ENCODE measurements around the gene TNPO3. TPM values are rescaled to one million over a fixed set of nuclear protein-coding genes. Genes with fewer than 3 reads are reported as not detected.
A peak's percentile ranks its signal among the peaks of the same experiment; 100 is the strongest.

Gene TNPO3
- total RNA-seq, 6 donors from 2014 or later: 21.6 to 37.7 (median 33.0) TPM

GRCh38 chr7:128917122-128917521, 137.8 kb downstream of the TNPO3 start:
- Histone ChIP-seq H3K4me1 (peaks cover 8 to 24% (median 15%) of the 10 kb centered on the region in 4 donors), H3K27ac (no peak overlapping the region), H3K4me3 (no peak overlapping the region), H3K9me3 (no peaks in the 10 kb centered on the region), H3K36me3 (no peaks in the 10 kb centered on the region), H3K27me3 (peaks cover 0 to 31% (median 15%) of the 10 kb centered on the region in 4 donors)
- peak in 1 of 2 donors; percentile 8 for DNase-seq
- no peak for ATAC-seq (ENCODE audit: low FRiP score in 2 of 2)
- no peak for TF ChIP-seq CTCF (IDR thresholded peaks at IDR 0.05)
- TF ChIP-seq EP300 (IDR thresholded peaks at IDR 0.05): no peak
- TF ChIP-seq POLR2AphosphoS5 (IDR thresholded peaks at IDR 0.05): no peak
- TF ChIP-seq POLR2A (IDR thresholded peaks at IDR 0.05): no peak
- 100% methylated on average over 2 of the region's 2 CpGs; no CpG with 5 or more reads in 1 of the 2 donors for WGBS, 2 donors

DNA sequence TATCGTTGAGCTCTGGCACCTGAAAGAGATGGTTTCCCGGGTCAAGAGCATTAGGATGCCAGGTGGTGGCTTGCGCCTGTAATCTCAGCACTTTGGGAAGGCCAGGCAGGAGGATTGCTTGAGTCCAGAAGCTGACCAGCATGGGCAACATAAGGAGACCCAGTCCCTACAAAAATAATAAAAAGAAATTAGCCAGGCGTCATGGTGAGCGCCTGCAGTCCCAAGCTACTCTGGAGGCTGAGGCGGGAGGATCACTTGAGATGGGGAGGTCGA, 138.3 kb downstream of the TNPO3 start:
- WGBS, 2 donors: 89 to 97% methylated on average over 7 of the region's 7 CpGs
- H3K36me3 ChIP-seq: no peaks in the 10 kb centered on the region

DNA sequence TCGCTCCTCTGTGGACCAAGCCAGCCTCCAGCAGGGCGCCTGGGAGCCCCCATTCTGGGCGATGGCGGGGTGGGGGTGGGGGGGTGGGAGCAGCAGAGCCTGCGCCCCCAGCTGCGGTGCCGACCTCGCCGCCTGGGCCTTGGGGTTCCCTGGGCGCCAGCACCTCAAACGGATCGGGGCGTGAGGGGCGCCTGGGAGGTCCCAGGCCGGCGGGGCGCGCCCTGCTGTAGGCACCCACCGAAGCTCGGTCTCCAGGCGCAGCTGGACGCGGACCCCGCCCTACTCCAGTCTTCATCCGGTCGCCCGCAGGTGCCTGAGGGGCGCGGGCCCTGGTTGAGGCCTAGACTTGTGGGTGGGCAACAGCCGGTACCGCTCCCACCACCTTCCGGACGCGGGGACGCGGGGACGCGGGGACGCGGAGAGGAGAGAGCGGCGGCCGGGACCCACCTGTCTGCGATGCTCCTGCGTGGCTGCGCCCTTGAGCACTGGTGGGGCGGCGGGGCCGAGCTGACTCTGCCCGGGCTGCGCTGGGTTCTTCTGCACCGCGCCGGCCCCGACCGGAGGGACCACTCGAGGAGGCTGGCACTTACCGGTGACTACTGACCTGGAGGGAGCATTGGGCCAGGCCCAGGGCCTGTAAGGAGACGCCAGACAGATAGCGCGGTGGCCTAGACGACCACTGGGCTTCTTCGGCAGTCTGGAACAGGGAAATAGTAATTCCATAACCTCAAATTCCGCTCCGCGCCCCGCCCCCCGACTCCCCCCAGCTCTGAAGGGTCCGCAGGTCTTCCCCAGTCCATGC, 138.9 kb downstream of the TNPO3 start:
- H3K27me3 ChIP-seq: peaks cover 0 to 27% (median 15%) of the 10 kb centered on the region in 4 donors
- H3K36me3 ChIP-seq: no peaks in the 10 kb centered on the region
- 34 to 48% methylated on average over 39 to 51 of the region's 69 CpGs for WGBS, 2 donors
- H3K4me1 ChIP-seq: peaks cover 8 to 19% (median 15%) of the 10 kb centered on the region in 4 donors
- H3K27ac ChIP-seq: no peak overlapping the region
- no peak for ATAC-seq (ENCODE audit: low FRiP score in 2 of 2)
- DNase-seq: peak in 1 of 2 donors; percentile 85
- H3K4me3 ChIP-seq: peak overlapping the region in 3 of 4 donors; percentile 1 to 30 (median 5)
- TF ChIP-seq POLR2A (IDR thresholded peaks at IDR 0.05) (no peak), EP300 (IDR thresholded peaks at IDR 0.05) (no peak), CTCF (IDR thresholded peaks at IDR 0.05) (no peak), POLR2AphosphoS5 (IDR thresholded peaks at IDR 0.05) (no peak)
- H3K9me3 ChIP-seq: no peaks in the 10 kb centered on the region

More for the DNA sequence above, 138.3 kb downstream of the TNPO3 start:
- ATAC-seq (ENCODE audit: low FRiP score in 2 of 2) (no peak), DNase-seq (no peak)
- TF ChIP-seq POLR2AphosphoS5 (IDR thresholded peaks at IDR 0.05): no peak
- no peak for TF ChIP-seq EP300 (IDR thresholded peaks at IDR 0.05)
- TF ChIP-seq CTCF (IDR thresholded peaks at IDR 0.05): no peak
- TF ChIP-seq POLR2A (IDR thresholded peaks at IDR 0.05): no peak
- Histone ChIP-seq H3K9me3 (no peaks in the 10 kb centered on the region), H3K4me1 (peaks cover 8 to 22% (median 15%) of the 10 kb centered on the region in 4 donors), H3K27ac (no peak overlapping the region), H3K27me3 (peaks cover 0 to 27% (median 15%) of the 10 kb centered on the region in 4 donors), H3K4me3 (no peak overlapping the region)

DNA sequence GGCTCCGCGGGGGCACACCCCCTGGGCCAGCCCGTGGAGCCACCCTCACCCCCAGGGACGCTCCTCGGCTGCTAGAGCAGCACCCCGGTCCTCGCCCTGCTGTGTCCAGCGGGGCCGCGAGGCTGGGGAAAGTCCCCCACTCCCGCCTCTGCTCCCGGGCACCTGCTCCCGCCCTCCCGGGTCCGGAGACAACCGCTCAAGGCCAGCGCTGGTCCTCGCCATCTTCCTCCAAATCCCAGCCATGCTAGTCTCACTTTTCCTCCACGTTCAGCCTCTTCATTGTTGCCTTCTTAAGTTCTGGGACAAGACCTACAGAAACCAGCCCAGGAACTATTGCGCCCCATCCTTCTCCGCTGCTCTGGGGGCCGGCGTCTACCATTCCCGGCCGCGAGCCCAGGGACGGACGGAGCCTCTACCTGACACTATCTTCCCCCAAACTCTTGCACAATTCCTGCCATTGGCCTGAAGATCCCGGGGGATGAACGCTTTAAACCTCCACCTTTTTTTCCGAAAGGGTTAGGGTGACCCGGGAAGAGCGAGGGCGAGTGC, 139.6 kb downstream of the TNPO3 start:
- ATAC-seq (ENCODE audit: low FRiP score in 2 of 2) (no peak), DNase-seq (no peak)
- peaks cover 9 to 22% (median 16%) of the 10 kb centered on the region in 4 donors for H3K4me1 ChIP-seq
- WGBS, 2 donors: 6 to 8% methylated on average over 26 to 27 of the region's 34 CpGs
- no peak for TF ChIP-seq CTCF (IDR thresholded peaks at IDR 0.05)
- no peak for TF ChIP-seq EP300 (IDR thresholded peaks at IDR 0.05)
- TF ChIP-seq POLR2A (IDR thresholded peaks at IDR 0.05): no peak
- no peak for TF ChIP-seq POLR2AphosphoS5 (IDR thresholded peaks at IDR 0.05)
- no peak overlapping the region for H3K27ac ChIP-seq
- H3K9me3 ChIP-seq: no peaks in the 10 kb centered on the region
- H3K27me3 ChIP-seq: peaks cover 0 to 30% (median 17%) of the 10 kb centered on the region in 4 donors
- no peaks in the 10 kb centered on the region for H3K36me3 ChIP-seq
- H3K4me3 ChIP-seq: peak overlapping the region in 3 of 4 donors; percentile 1 to 30 (median 5)

Data from upper lobe of left lung (tissue), 6 donors.